ENCODE measurements around the gene CD93. TPM values are rescaled to one million over a fixed set of nuclear protein-coding genes. Genes with fewer than 3 reads are reported as not detected.

CD93 gene
- total and polyA plus RNA-seq, 2 of the 8 experiments (the other 6 are each of a cell fraction or from before 2014, with no cell fraction given), result under 0.01 to 0.07 TPM

- Histone ChIP-seq H3K27ac (ENCODE audit: low read depth, low read length) (no peak overlapping the region), H3K9me3 (ENCODE audit: insufficient read depth in 2 of 2, low read depth in 1 of 2, low read length in 1 of 2) (no peaks in the 10 kb centered on the region), H4K5ac (ENCODE audit: insufficient read length, low read depth, low read length) (no peak overlapping the region), H3K4me2 (ENCODE audit: insufficient read depth in 1 of 2, low read depth in 2 of 2, low read length in 2 of 2) (no peak overlapping the region), H3K27me3 (replicated peaks in 1 of 4; ENCODE audit: control insufficient read depth in 3 of 4, extremely low read depth in 1 of 4, insufficient read depth in 3 of 4, low read length in 3 of 4) (no peaks in the 10 kb centered on the region), H3K79me1 (ENCODE audit: low read depth, low read length) (no peaks in the 10 kb centered on the region), H3K9ac (replicated peaks in 1 of 4; ENCODE audit: extremely low read depth in 1 of 4, low read depth in 3 of 4, low read length in 3 of 4) (no peak overlapping the region), H4K8ac (ENCODE audit: extremely low read depth, insufficient read depth, low read length) (no peak overlapping the region), H2BK5ac (ENCODE audit: low read depth, low read length) (no peak overlapping the region), H3K4ac (replicated peaks; ENCODE audit: insufficient read length, low read depth, low read length) (no peak overlapping the region), H2BK12ac (ENCODE audit: low read depth, low read length) (no peak overlapping the region), H2BK120ac (replicated peaks; ENCODE audit: low read depth, low read length) (no peak overlapping the region), H3K23me2 (ENCODE audit: low read depth, low read length) (no peaks in the 10 kb centered on the region), H2BK15ac (ENCODE audit: low read length) (no peak overlapping the region), H3K79me2 (ENCODE audit: control insufficient read depth in 1 of 2, insufficient read depth in 2 of 2, low read length in 2 of 2) (no peaks in the 10 kb centered on the region), H2BK20ac (ENCODE audit: low read length) (no peak overlapping the region), H3K14ac (ENCODE audit: insufficient read length) (no peak overlapping the region), H4K91ac (replicated peaks; ENCODE audit: insufficient read length, low read length) (no peak overlapping the region), H3K18ac (ENCODE audit: extremely low read depth, low read length) (no peak overlapping the region), H3K36me3 (ENCODE audit: control insufficient read depth in 2 of 4, insufficient read depth in 4 of 4, low read length in 3 of 4) (no peaks in the 10 kb centered on the region), H3K4me1 (replicated peaks in 1 of 4; ENCODE audit: control insufficient read depth in 3 of 4, insufficient read depth in 4 of 4, low read length in 3 of 4) (no peaks in the 10 kb centered on the region; a peak in 1 of 7 replicates), H3K4me3 (ENCODE audit: extremely low read depth in 1 of 4, insufficient read depth in 2 of 4, low read depth in 3 of 4, low read length in 4 of 4) (no peak overlapping the region), H2AK5ac (ENCODE audit: low read depth, low read length) (no peak overlapping the region), H3K23ac (ENCODE audit: insufficient read length) (no peak overlapping the region), H4K20me1 (replicated peaks in 1 of 2; ENCODE audit: control insufficient read depth in 1 of 2, insufficient read depth in 2 of 2, low read length in 2 of 2) (no peaks in the 10 kb centered on the region), H2AFZ (ENCODE audit: low read length) (no peak overlapping the region), H3K56ac (replicated peaks; ENCODE audit: insufficient read length, low read depth, low read length) (no peak overlapping the region)
- WGBS, 2 experiments (ENCODE audit: extremely low coverage in 1 of 2, insufficient coverage in 1 of 2, insufficient read length in 1 of 2, insufficient replicate concordance in 2 of 2, low coverage in 1 of 2, low lambda C conversion rate in 2 of 2, missing lambda C conversion rate in 1 of 2), result 92% methylated on average over 1 of the region's 1 CpG; no CpG with 5 or more reads in 1 of the 2 experiments
- ChIA-PET CTCF (ENCODE audit: partially characterized antibody) (interaction anchor here (0.7 to 2.3 kb wide), 6 partner anchors 11 to 229 kb away, joined by 3 to 10 read pairs (median 4); no protein-coding TSS in a partner anchor), POLR2A (ENCODE audit: partially characterized antibody) (interaction anchor here (1.3 kb wide), 1 partner anchor 10 kb away, joined by 3 read pairs; no protein-coding TSS in a partner anchor)
- TF ChIP-seq ATF2 (IDR thresholded peaks at IDR 0.05; ENCODE audit: low read length) (no peak), SIN3A (conservative IDR thresholded peaks at IDR 0.05 in 1 of 2, IDR thresholded peaks at IDR 0.05 in 1 of 2; ENCODE audit: low read depth in 1 of 2, low read length in 2 of 2) (no peak), SIX5 (IDR thresholded peaks at IDR 0.05; ENCODE audit: low read depth, low read length) (no peak), POLR2A (IDR thresholded peaks at IDR 0.05; ENCODE audit: control extremely low read depth in 1 of 2, low read depth in 2 of 2, low read length in 2 of 2) (no peak), RXRA (IDR thresholded peaks at IDR 0.05; ENCODE audit: insufficient read depth, low read depth, low read length) (no peak), RBBP5 (IDR thresholded peaks at IDR 0.05; ENCODE audit: borderline replicate concordance, low read depth, low read length) (no peak), SP1 (IDR thresholded peaks at IDR 0.05; ENCODE audit: low read depth, low read length) (no peak), BRCA1 (IDR thresholded peaks at IDR 0.05; ENCODE audit: low read depth, low read length) (no peak), CHD1 (IDR thresholded peaks at IDR 0.05; ENCODE audit: low read depth, low read length) (no peak), POLR2AphosphoS5 (IDR thresholded peaks at IDR 0.05; ENCODE audit: low read depth, low read length) (no peak), EZH2 (IDR thresholded peaks at IDR 0.05; ENCODE audit: low read depth, low read length, severe bottlenecking) (no peak), MAFK (IDR thresholded peaks at IDR 0.05; ENCODE audit: low read depth, low read length) (no peak), TBP (IDR thresholded peaks at IDR 0.05; ENCODE audit: low read depth, low read length) (no peak), SP4 (IDR thresholded peaks at IDR 0.05; ENCODE audit: low read length) (no peak)
- FAIRE-seq (no peak), DNase-seq (ENCODE audit: low read depth in 1 of 2, low spot score in 2 of 2) (no peak)
Observed at GRCh38 chr20:23112595-23112994, 26.5 kb upstream of the CD93 start.

Measured in H1 (cell line).